CD8-positive, alpha-beta memory T cell (primary cell): ENCODE measurements around the gene NOTUM. TPM values are rescaled to one million over a fixed set of nuclear protein-coding genes. Genes with fewer than 3 reads are reported as not detected.

ENCODE experiments used
- CTCF ChIA-PET: fragments of 350-600 bp; sonication (Branson Sonifier 250); formaldehyde crosslinking; loops from one replicate; lab custom pipeline; 2021; ENCODE audit warnings: antibody characterized with exemption; lab: Charles Lee
- POLR2A ChIA-PET: fragments of 350-600 bp; sonication (Branson Sonifier 250); formaldehyde crosslinking; loops from one replicate; lab custom pipeline; 2021; ENCODE audit warnings: antibody characterized with exemption; lab: Charles Lee
- DNase-seq, 5 donors: peaks; one replicate each; pipeline versions ENCODE4 v3.0.0 to v3.0.0-alpha.2; 2020 to 2022; ENCODE audit warnings: mixed read lengths in 1 of 5
- H3K27ac ChIP-seq: one replicate; pipeline ENCODE4 v1.7.0; 2013; ENCODE audit warnings: low read depth, mild to moderate bottlenecking, low read length, moderate library complexity
- H3K27me3 ChIP-seq: 2 replicates; pipeline ENCODE4 v1.7.0; 2013; ENCODE audit warnings: low read length, mild to moderate bottlenecking; ENCODE audit not compliant: insufficient read depth, poor library complexity, severe bottlenecking
- H3K36me3 ChIP-seq: 2 replicates; pipeline ENCODE4 v1.7.0; 2013; ENCODE audit warnings: mild to moderate bottlenecking, low read length, moderate library complexity; ENCODE audit not compliant: insufficient read depth
- H3K4me1 ChIP-seq: 2 replicates; pipeline ENCODE4 v1.7.0; 2013; ENCODE audit warnings: mild to moderate bottlenecking, low read length, moderate library complexity; ENCODE audit not compliant: insufficient read depth
- H3K4me3 ChIP-seq: 2 replicates; pipeline ENCODE4 v1.7.0; 2013; ENCODE audit warnings: mild to moderate bottlenecking, low read length
- H3K9me3 ChIP-seq: 2 replicates; pipeline ENCODE4 v1.7.0; 2013; ENCODE audit warnings: mild to moderate bottlenecking, low read length
- H3K27ac Mint-ChIP-seq, 8 donors: one replicate each; pipeline ENCODE4 v1.8.0; 2020 to 2021; ENCODE audit warnings: mixed read lengths in 8 of 8, mild to moderate bottlenecking in 6 of 8, inconsistent platforms in 3 of 8, moderate library complexity in 3 of 8
- H3K27me3 Mint-ChIP-seq, 2 donors: one replicate each; pipeline ENCODE4 v1.8.0; 2020 to 2021; ENCODE audit warnings: mixed read lengths in 2 of 2, mild to moderate bottlenecking in 1 of 2, moderate library complexity in 1 of 2
- H3K36me3 Mint-ChIP-seq, 3 donors: one replicate each; pipeline ENCODE4 v1.8.0; 2020 to 2021; ENCODE audit warnings: mixed read lengths in 3 of 3, inconsistent platforms in 1 of 3, mild to moderate bottlenecking in 1 of 3
- H3K4me1 Mint-ChIP-seq, 3 donors: one replicate each; pipeline ENCODE4 v1.8.0; 2020 to 2021; ENCODE audit warnings: mixed read lengths in 3 of 3, inconsistent platforms in 1 of 3, mild to moderate bottlenecking in 1 of 3
- H3K4me3 Mint-ChIP-seq, 7 donors: one replicate each; pipeline ENCODE4 v1.8.0; 2020 to 2021; ENCODE audit warnings: mixed read lengths in 7 of 7, mild to moderate bottlenecking in 6 of 7, moderate library complexity in 4 of 7, inconsistent platforms in 2 of 7
- H3K9me3 Mint-ChIP-seq, 5 donors: one replicate each; pipeline ENCODE4 v1.8.0; 2020 to 2022; ENCODE audit warnings: mixed read lengths in 5 of 5, mild to moderate bottlenecking in 3 of 5, moderate library complexity in 2 of 5, inconsistent platforms in 1 of 5
- polyA plus RNA-seq: library from polyadenylated mRNA; unstranded; fragments of 300-500 nt; fragmentation: Illumina TruSeq; gene quantifications from one replicate; pipeline ENCODE4 v1.2.3, GENCODE V29; 2021
- total RNA-seq, 2 experiments: library from RNA; stranded (reverse); gene quantifications; one replicate each; pipeline ENCODE4 v1.2.3, GENCODE V29; 2021

Gene NOTUM
- total and polyA plus RNA-seq, 3 experiments from 2014 or later: 0.33 to 0.35 TPM; not detected in 1

- peaks cover 5 to 16% of the 10 kb centered on the region in 2 donors for H3K27me3 Mint-ChIP-seq
Measured at GRCh38 chr17:81930142-81931125, 30.6 kb downstream of the NOTUM start.

GRCh38 chr17:81929253-81930141, 31.5 kb downstream of the NOTUM start:
- Histone ChIP-seq H3K4me3 (no peak overlapping the region), H3K27me3 (peaks cover 7% of the 10 kb centered on the region), H3K4me1 (peaks cover 30% of the 10 kb centered on the region), H3K27ac (no peak overlapping the region), H3K36me3 (no peaks in the 10 kb centered on the region), H3K9me3 (no peaks in the 10 kb centered on the region)
- peak overlapping the region in 4 of 8 donors; percentile 40 to 61 (median 58) for H3K27ac Mint-ChIP-seq
- H3K4me1 Mint-ChIP-seq: peaks cover 8 to 14% (median 14%) of the 10 kb centered on the region in 3 donors
- no peak for DNase-seq
- no peaks in the 10 kb centered on the region for H3K36me3 Mint-ChIP-seq
- CTCF ChIA-PET: interaction anchor here (0.7 kb wide), 1 partner anchor 30 kb away, joined by 3 read pairs; no protein-coding TSS in a partner anchor
- no peaks in the 10 kb centered on the region for H3K9me3 Mint-ChIP-seq
- peak overlapping the region in 4 of 7 donors; percentile 13 to 69 (median 55) for H3K4me3 Mint-ChIP-seq
- POLR2A ChIA-PET: interaction anchor here (0.7 kb wide), 1 partner anchor 30 kb away, joined by 5 read pairs; no protein-coding TSS in a partner anchor
- H3K27me3 Mint-ChIP-seq: peaks cover 5 to 16% of the 10 kb centered on the region in 2 donors

More at GRCh38 chr17:81930142-81931125, 30.6 kb downstream of the NOTUM start:
- CTCF ChIA-PET: interaction anchor here (1.4 kb wide), 1 partner anchor 29 kb away, joined by 3 read pairs; no protein-coding TSS in a partner anchor
- Histone ChIP-seq H3K4me3 (no peak overlapping the region), H3K27me3 (peaks cover 7% of the 10 kb centered on the region), H3K9me3 (no peaks in the 10 kb centered on the region), H3K27ac (no peak overlapping the region), H3K36me3 (no peaks in the 10 kb centered on the region), H3K4me1 (peaks cover 22% of the 10 kb centered on the region)
- DNase-seq: no peak
- Mint-ChIP-seq H3K4me3 (peak overlapping the region in 1 of 7 donors; percentile 29), H3K4me1 (peaks cover 8 to 14% (median 12%) of the 10 kb centered on the region in 3 donors), H3K9me3 (no peaks in the 10 kb centered on the region), H3K27ac (peak overlapping the region in 1 of 8 donors; percentile 46), H3K36me3 (no peaks in the 10 kb centered on the region)
- POLR2A ChIA-PET: interaction anchor here (0.6 to 0.7 kb wide), 2 partner anchors 29 to 642 kb away, joined by 4 to 5 read pairs; no protein-coding TSS in a partner anchor

GRCh38 chr17:81928544-81929252, 32.3 kb downstream of the NOTUM start:
- Mint-ChIP-seq H3K4me3 (peak overlapping the region; percentile 41 to 74 (median 51)), H3K4me1 (peaks cover 8 to 14% (median 14%) of the 10 kb centered on the region in 3 donors), H3K9me3 (no peaks in the 10 kb centered on the region), H3K36me3 (no peaks in the 10 kb centered on the region), H3K27ac (peak overlapping the region in 4 of 8 donors; percentile 39 to 61 (median 50)), H3K27me3 (peaks cover under 1 to 15% of the 10 kb centered on the region in 2 donors)
- Histone ChIP-seq H3K36me3 (no peaks in the 10 kb centered on the region), H3K9me3 (no peaks in the 10 kb centered on the region), H3K4me1 (peaks cover 35% of the 10 kb centered on the region), H3K4me3 (peak overlapping the region; percentile 41), H3K27me3 (peaks cover 7% of the 10 kb centered on the region), H3K27ac (peak overlapping the region; percentile 52)
- POLR2A ChIA-PET: interaction anchor here (0.6 kb wide), 1 partner anchor 205 kb away, joined by 4 read pairs; no protein-coding TSS in a partner anchor
- DNase-seq: peak in 1 of 5 donors; percentile 15
- CTCF ChIA-PET: interaction anchor here (0.7 to 2.0 kb wide), 4 partner anchors 13 to 31 kb away, joined by 3 to 5 read pairs (median 4); no protein-coding TSS in a partner anchor

GRCh38 chr17:81927653-81928543, 33.1 kb downstream of the NOTUM start, which contains the start of gene MAFG:
Gene MAFG, minus strand, starts transcription at chr17:81927735. Its CDS starts 4,550 bp downstream, at chr17:81923185.
- ChIA-PET POLR2A (interaction anchor here (0.6 to 1.1 kb wide), 4 partner anchors 17 to 204 kb away, joined by 3 to 8 read pairs (median 4); partner anchors contain the start of genes ARHGDIA and PCYT2), CTCF (interaction anchor here (0.9 to 2.0 kb wide), 5 partner anchors 12 to 110 kb away, joined by 3 to 5 read pairs (median 4); partner anchors contain the start of gene DCXR)
- H3K9me3 ChIP-seq: no peaks in the 10 kb centered on the region
- H3K27me3 Mint-ChIP-seq: peaks cover 0 to 15% of the 10 kb centered on the region in 2 donors
- H3K27ac Mint-ChIP-seq: peak within 1 kb of the TSS; percentile 41 to 94 (median 72)
- H3K27me3 ChIP-seq: peaks cover 7% of the 10 kb centered on the region
- no peaks in the 10 kb centered on the region for H3K9me3 Mint-ChIP-seq
- peaks cover 35% of the 10 kb centered on the region for H3K4me1 ChIP-seq
- peaks cover 0 to under 1% (median 0%) of the 10 kb centered on the region in 3 donors for H3K36me3 Mint-ChIP-seq
- peak; percentile 86 to 94 (median 89) for DNase-seq
- peaks cover 7 to 14% (median 14%) of the 10 kb centered on the region in 3 donors for H3K4me1 Mint-ChIP-seq
- no peaks in the 10 kb centered on the region for H3K36me3 ChIP-seq
- H3K27ac ChIP-seq: peak within 1 kb of the TSS; percentile 69
- H3K4me3 ChIP-seq: peak within 1 kb of the TSS; percentile 60
- peak within 1 kb of the TSS; percentile 72 to 89 (median 80) for H3K4me3 Mint-ChIP-seq

- peak overlapping the region; percentile 60 for H3K4me3 ChIP-seq
- H3K27ac ChIP-seq: peak overlapping the region; percentile 69
- no peaks in the 10 kb centered on the region for H3K9me3 ChIP-seq
- H3K4me1 ChIP-seq: peaks cover 35% of the 10 kb centered on the region
- Mint-ChIP-seq H3K4me3 (peak overlapping the region in 5 of 7 donors; percentile 60 to 80 (median 71)), H3K36me3 (peaks cover 0 to 3% (median 0%) of the 10 kb centered on the region in 3 donors), H3K27me3 (peaks cover 0 to 15% of the 10 kb centered on the region in 2 donors), H3K4me1 (peaks cover 7 to 14% (median 14%) of the 10 kb centered on the region in 3 donors), H3K9me3 (no peaks in the 10 kb centered on the region), H3K27ac (peak overlapping the region in 1 of 8 donors; percentile 68)
- POLR2A ChIA-PET: interaction anchor here (0.9 to 1.8 kb wide), 5 partner anchors 10 to 57 kb away, joined by 3 to 8 read pairs (median 4); partner anchors contain the start of genes ARHGDIA and PCYT2
- CTCF ChIA-PET: interaction anchor here (0.9 to 2.0 kb wide), 4 partner anchors 11 to 110 kb away, joined by 3 to 5 read pairs (median 4); partner anchors contain the start of gene DCXR
- H3K27me3 ChIP-seq: peaks cover 7% of the 10 kb centered on the region
- H3K36me3 ChIP-seq: no peaks in the 10 kb centered on the region
- DNase-seq: peak in 1 of 5 donors; percentile 17
Measured at GRCh38 chr17:81927152-81927652, 33.8 kb downstream of the NOTUM start.
